GM13977 (cell line): Measurements from ENCODE around the gene DHFR.

Experiments
- DNase-seq: peaks from one replicate; pipeline ENCODE4 v3.0.0; 2012; ENCODE audit warnings: low spot score
- CTCF ChIP-seq: IDR thresholded peaks from 2 replicates; pipeline ENCODE4 v1.5.1; 2012; ENCODE audit warnings: mild to moderate bottlenecking, control low read depth; ENCODE audit not compliant: insufficient read depth; ENCODE audit errors: extremely low read depth, missing control alignments
- in situ Hi-C: fragments of 300-500 bp; cut with MboI; formaldehyde crosslinking; loops from one replicate; pipeline ENCODE4 v1.12.0; 2022; ENCODE audit warnings: low sequenced_read_pairs, low pct_unique_long_range_greater_than_20kb, mixed read lengths, inconsistent platforms; ENCODE audit not compliant: unreplicated experiment

DHFR gene

GRCh38 chr5:80579050-80579449 lies 75.7 kb downstream of the DHFR start:
- no peak for DNase-seq
- no peak for TF ChIP-seq CTCF
- in situ Hi-C loops, result no loop called here

- in situ Hi-C loops, result no loop called here
- no peak for DNase-seq
- no peak for TF ChIP-seq CTCF
Measured at GRCh38 chr5:80577707-80578106, 77.1 kb downstream of the DHFR start.

GRCh38 chr5:80576383-80576782 lies 78.4 kb downstream of the DHFR start:
- in situ Hi-C loops, result no loop called here
- TF ChIP-seq CTCF, result no peak
- DNase-seq, result no peak
